Neuronal stem cell (in vitro differentiated cells): ENCODE measurements around the gene CEP192.
"Not testable (repeated sequence)": the region's sequence is repeated elsewhere in the genome, so short reads cannot be mapped to it uniquely, and the experiment has no call there.

Experiments used
- DNase-seq: peaks from one replicate; pipeline ENCODE4 v3.0.0-alpha.2; 2013; ENCODE audit warnings: low spot score
- H2AFZ ChIP-seq: one replicate; pipeline ENCODE4 v1.6.1; 2013; ENCODE audit warnings: mild to moderate bottlenecking, low read length, inconsistent platforms
- H2AK5ac ChIP-seq: 2 replicates; pipeline ENCODE4 v1.6.1; 2013; ENCODE audit warnings: low read depth, mild to moderate bottlenecking, inconsistent platforms, low read length, moderate library complexity, mixed read lengths
- H2BK120ac ChIP-seq: 2 replicates; pipeline ENCODE4 v1.6.1; 2013; ENCODE audit warnings: low read depth, mild to moderate bottlenecking, inconsistent platforms, low read length, moderate library complexity, mixed read lengths
- H2BK12ac ChIP-seq: one replicate; pipeline ENCODE4 v1.6.1; 2013; ENCODE audit warnings: low read length, inconsistent platforms
- H2BK15ac ChIP-seq: 2 replicates; pipeline ENCODE4 v1.6.1; 2013; ENCODE audit warnings: mild to moderate bottlenecking, low read length, inconsistent platforms, mixed read lengths
- H2BK5ac ChIP-seq: one replicate; pipeline ENCODE4 v1.6.1; 2013; ENCODE audit warnings: inconsistent platforms, mild to moderate bottlenecking, low read length, moderate library complexity
- H3K14ac ChIP-seq: one replicate; pipeline ENCODE4 v1.6.1; 2013; ENCODE audit warnings: low read length, inconsistent platforms
- H3K18ac ChIP-seq: 2 replicates; pipeline ENCODE4 v1.6.1; 2013; ENCODE audit warnings: low read length, inconsistent platforms
- H3K23ac ChIP-seq: 2 replicates; pipeline ENCODE4 v1.6.1; 2013; ENCODE audit warnings: low read depth, mild to moderate bottlenecking, mixed read lengths, low read length, inconsistent platforms; ENCODE audit not compliant: poor library complexity
- H3K27ac ChIP-seq: replicated peaks from 3 replicates; pipeline ENCODE4 v1.5.1; 2013; ENCODE audit warnings: low read length, inconsistent platforms
- H3K27me3 ChIP-seq, 3 experiments: 2 replicates each; pipeline ENCODE4 v1.6.1; 2013; ENCODE audit warnings: low read length in 3 of 3, mild to moderate bottlenecking in 2 of 3, inconsistent platforms in 1 of 3, low read depth in 1 of 3, mixed read lengths in 1 of 3, moderate library complexity in 1 of 3; ENCODE audit not compliant: control insufficient read depth in 3 of 3, insufficient read depth in 3 of 3
- H3K36me3 ChIP-seq, 2 donors: replicated peaks in 1 of 2; 2 replicates each; pipeline ENCODE4 v1.6.1; 2013; ENCODE audit warnings: low read length in 2 of 2; ENCODE audit not compliant: control insufficient read depth in 2 of 2, insufficient read depth in 2 of 2
- H3K4ac ChIP-seq: 2 replicates; pipeline ENCODE4 v1.6.1; 2013; ENCODE audit warnings: inconsistent platforms, mild to moderate bottlenecking, low read length, moderate library complexity
- H3K4me1 ChIP-seq, 2 donors: 1 replicate in 1 of 2; 2 replicates in 1 of 2; pipeline ENCODE4 v1.6.1; 2013; ENCODE audit warnings: low read length in 2 of 2, low read depth in 1 of 2; ENCODE audit not compliant: control insufficient read depth in 2 of 2, insufficient read depth in 1 of 2
- H3K4me2 ChIP-seq: one replicate; pipeline ENCODE4 v1.6.1; 2013; ENCODE audit warnings: mild to moderate bottlenecking, low read length, inconsistent platforms; ENCODE audit not compliant: insufficient read depth, poor library complexity, severe bottlenecking
- H3K4me3 ChIP-seq, 2 donors: 2 replicates each; pipeline ENCODE4 v1.5.1; 2013; ENCODE audit warnings: low read length in 2 of 2, mild to moderate bottlenecking in 2 of 2, inconsistent platforms in 1 of 2, moderate library complexity in 1 of 2
- H3K79me1 ChIP-seq: one replicate; pipeline ENCODE4 v1.6.1; 2013; ENCODE audit warnings: low read depth, mild to moderate bottlenecking, inconsistent platforms, low read length, moderate library complexity
- H3K9ac ChIP-seq: one replicate; pipeline ENCODE4 v1.6.1; 2013; ENCODE audit warnings: mild to moderate bottlenecking, low read depth, low read length, inconsistent platforms; ENCODE audit not compliant: poor library complexity
- H3K9me3 ChIP-seq, 2 donors: replicated peaks in 1 of 2; 2 replicates each; pipeline versions ENCODE3 to v1.6.1; 2013; ENCODE audit warnings: low read length in 2 of 2, mild to moderate bottlenecking in 2 of 2, inconsistent platforms in 1 of 2, low read depth in 1 of 2, mixed read lengths in 1 of 2, moderate library complexity in 1 of 2; ENCODE audit not compliant: control insufficient read depth in 2 of 2, insufficient read depth in 1 of 2
- H4K8ac ChIP-seq: one replicate; pipeline ENCODE4 v1.6.1; 2013; ENCODE audit warnings: low read depth, mild to moderate bottlenecking, inconsistent platforms, low read length, moderate library complexity
- H4K91ac ChIP-seq: one replicate; pipeline ENCODE4 v1.6.1; 2013; ENCODE audit warnings: low read length, low read depth, mild to moderate bottlenecking, inconsistent platforms; ENCODE audit not compliant: poor library complexity
- WGBS, 2 donors: extraction: QIAGEN DNeasy Blood & Tissue Kit; methylation state at CpG; one replicate each; pipeline ENCODE4 v1.1.7; 2013; ENCODE audit warnings: missing lambda C conversion rate in 2 of 2, mixed read lengths in 1 of 2; ENCODE audit not compliant: insufficient read length in 2 of 2, insufficient replicate concordance in 1 of 2; ENCODE audit errors: extremely low coverage in 2 of 2; 5-methylcytosine and 5-hydroxymethylcytosine counted together

The CEP192 gene

DNA sequence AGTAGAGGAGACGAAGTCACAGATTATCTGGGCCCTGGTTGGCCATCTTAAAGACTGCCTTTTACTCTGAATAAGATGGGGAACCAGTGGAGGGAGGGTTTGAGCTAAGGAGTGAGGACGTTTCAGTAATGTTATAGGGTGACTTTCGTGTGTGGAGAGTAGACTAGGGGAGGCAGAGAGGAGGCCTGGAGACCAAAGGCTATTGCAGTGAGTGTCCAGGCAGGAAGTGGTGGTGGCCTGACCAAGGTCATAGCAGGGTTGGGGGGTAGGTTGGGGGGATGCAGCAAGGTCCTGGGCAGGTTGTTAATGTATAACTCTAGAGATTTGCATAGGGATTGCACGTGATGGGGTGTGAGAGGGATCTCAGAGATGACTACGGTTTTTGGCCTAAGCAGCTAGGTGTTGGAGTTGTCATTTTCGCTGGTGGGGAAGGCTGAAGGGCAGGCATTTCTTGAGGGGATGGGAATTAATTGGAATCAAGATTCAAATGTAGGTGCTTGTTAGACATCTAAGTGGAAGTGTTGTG is 4.9 kb downstream of the CEP192 start:
- H3K79me1 ChIP-seq: peaks cover 9% of the 10 kb centered on the region
- no peak overlapping the region for H3K27ac ChIP-seq
- WGBS, 2 donors: no CpG with 5 or more reads among the region's 6 CpGs
- no peak overlapping the region for H2BK5ac ChIP-seq
- H3K27me3 ChIP-seq: no peaks in the 10 kb centered on the region
- no peak overlapping the region for H2BK12ac ChIP-seq
- no peak overlapping the region for H4K8ac ChIP-seq
- H3K23ac ChIP-seq: no peak overlapping the region
- no peak overlapping the region for H2BK15ac ChIP-seq
- peaks cover 0 to 24% of the 10 kb centered on the region in 2 donors for H3K36me3 ChIP-seq
- H3K4ac ChIP-seq: no peak overlapping the region
- no peak overlapping the region for H3K4me3 ChIP-seq
- no peak overlapping the region for H3K4me2 ChIP-seq
- no peak overlapping the region for H3K9ac ChIP-seq
- DNase-seq: no peak
- no peaks in the 10 kb centered on the region for H3K9me3 ChIP-seq
- no peak overlapping the region for H2AFZ ChIP-seq
- peaks cover 0 to 7% of the 10 kb centered on the region in 2 donors for H3K4me1 ChIP-seq
- H2AK5ac ChIP-seq: no peak overlapping the region
- no peak overlapping the region for H4K91ac ChIP-seq
- no peak overlapping the region for H3K18ac ChIP-seq
- no peak overlapping the region for H3K14ac ChIP-seq
- H2BK120ac ChIP-seq: no peak overlapping the region

- Histone ChIP-seq H3K4ac (no peak overlapping the region), H3K4me3 (no peak overlapping the region), H2BK5ac (no peak overlapping the region), H2BK120ac (no peak overlapping the region), H2BK12ac (no peak overlapping the region), H4K91ac (no peak overlapping the region), H3K79me1 (peaks cover 9% of the 10 kb centered on the region), H2AFZ (no peak overlapping the region), H3K18ac (no peak overlapping the region), H2AK5ac (no peak overlapping the region), H3K27me3 (no peaks in the 10 kb centered on the region), H3K4me1 (peaks cover 0 to 7% of the 10 kb centered on the region in 2 donors), H3K27ac (no peak overlapping the region), H4K8ac (no peak overlapping the region), H3K4me2 (no peak overlapping the region), H2BK15ac (no peak overlapping the region), H3K9ac (no peak overlapping the region), H3K23ac (no peak overlapping the region), H3K14ac (no peak overlapping the region), H3K9me3 (no peaks in the 10 kb centered on the region), H3K36me3 (peaks cover 1 to 32% of the 10 kb centered on the region in 2 donors)
- WGBS, 2 donors: no CpG with 5 or more reads among the region's 10 CpGs
- no peak for DNase-seq
Measured at GRCh38 chr18:12996661-12997292, 5.6 kb downstream of the CEP192 start.

DNA sequence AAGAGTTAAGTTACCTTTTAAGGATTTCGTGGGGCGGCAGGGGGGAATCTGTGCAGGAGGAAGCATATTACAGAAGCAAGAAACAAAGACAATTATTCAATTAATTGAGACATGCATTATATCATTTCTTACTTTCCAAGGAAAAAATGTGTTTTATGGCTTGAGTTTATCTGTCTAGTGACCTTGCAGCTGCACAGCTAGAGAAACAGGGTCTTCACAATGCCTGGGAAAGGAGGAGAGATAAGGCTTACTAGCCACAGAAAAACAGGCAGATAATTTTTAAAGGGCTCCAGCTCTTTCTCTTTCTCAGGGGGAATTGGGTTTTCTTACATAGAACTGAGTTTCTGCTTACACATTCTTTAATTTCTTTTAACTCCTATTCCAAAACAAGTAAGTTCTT is 6.2 kb downstream of the CEP192 start:
- H3K9ac ChIP-seq, H2BK15ac ChIP-seq: not testable (repeated sequence)
- WGBS, 2 donors: no CpG with 5 or more reads among the region's 2 CpGs

DNA sequence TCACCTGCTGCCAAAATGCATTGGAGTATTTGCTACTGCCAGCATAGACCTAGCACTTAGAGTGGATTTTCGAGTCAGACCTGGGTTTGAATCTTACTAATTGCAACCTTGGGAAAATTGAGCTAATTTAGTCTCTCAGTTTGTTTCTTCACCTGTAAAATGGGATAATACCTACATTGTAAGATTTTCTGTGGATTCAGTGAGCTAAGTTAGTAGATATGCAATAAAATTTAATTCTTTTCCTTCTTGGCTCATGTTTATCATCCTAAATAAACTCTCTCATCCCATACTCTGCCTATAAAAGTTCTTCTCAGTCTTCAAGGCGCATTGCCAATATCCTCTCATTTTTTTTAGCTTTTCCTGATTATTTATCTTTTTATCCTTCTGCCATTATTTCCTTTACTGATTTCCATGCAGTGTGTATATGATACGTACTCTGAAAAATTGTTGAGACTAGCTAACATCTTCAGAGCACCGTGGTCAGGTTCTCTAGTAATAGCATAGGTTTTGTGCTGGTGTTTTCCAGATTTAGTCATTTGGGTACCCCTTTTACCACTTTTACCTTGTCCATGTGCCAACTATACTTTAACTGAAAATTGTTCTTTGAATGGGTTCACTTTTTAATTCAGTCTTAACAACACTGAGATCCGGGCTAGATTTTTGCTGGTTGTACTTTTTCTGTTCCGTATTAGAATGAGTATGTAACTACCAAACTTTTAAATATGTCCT is 7.3 kb downstream of the CEP192 start:
- Histone ChIP-seq H2BK120ac (no peak overlapping the region), H3K9me3 (no peaks in the 10 kb centered on the region), H3K36me3 (peaks cover 1 to 47% of the 10 kb centered on the region in 2 donors), H3K18ac (no peak overlapping the region), H4K91ac (no peak overlapping the region), H3K27ac (no peak overlapping the region), H2AK5ac (no peak overlapping the region), H3K4ac (no peak overlapping the region), H2BK12ac (no peak overlapping the region), H3K27me3 (no peaks in the 10 kb centered on the region), H3K4me1 (peaks cover 0 to under 1% of the 10 kb centered on the region in 2 donors), H2AFZ (no peak overlapping the region), H2BK5ac (no peak overlapping the region), H3K9ac (no peak overlapping the region), H3K79me1 (peaks cover 9% of the 10 kb centered on the region), H3K23ac (no peak overlapping the region), H4K8ac (no peak overlapping the region), H3K4me2 (no peak overlapping the region), H2BK15ac (no peak overlapping the region), H3K4me3 (no peak overlapping the region), H3K14ac (no peak overlapping the region)
- no peak for DNase-seq
- no CpG with 5 or more reads among the region's 6 CpGs for WGBS, 2 donors

More for the DNA sequence above, 6.2 kb downstream of the CEP192 start:
- H2AFZ ChIP-seq, H3K27ac ChIP-seq, H4K91ac ChIP-seq, H2BK5ac ChIP-seq, H3K9me3 ChIP-seq, H3K27me3 ChIP-seq, H3K4me1 ChIP-seq, H3K4me2 ChIP-seq, H2BK12ac ChIP-seq, H3K4me3 ChIP-seq, H2BK120ac ChIP-seq, H3K79me1 ChIP-seq, H3K18ac ChIP-seq, H2AK5ac ChIP-seq, H3K14ac ChIP-seq, DNase-seq, H4K8ac ChIP-seq, H3K4ac ChIP-seq, H3K23ac ChIP-seq: not testable (repeated sequence)
- peaks cover 1 to 37% of the 10 kb centered on the region in 2 donors for H3K36me3 ChIP-seq
